HUES6 (cell line): ENCODE results near the gene KCNK17.

Source experiments
- H3K27ac ChIP-seq: 2 replicates; pipeline ENCODE4 v1.7.0; 2013; ENCODE audit warnings: low read depth, mild to moderate bottlenecking, low read length, inconsistent platforms
- H3K27me3 ChIP-seq: 2 replicates; pipeline ENCODE4 v1.6.1; 2013; ENCODE audit warnings: low read length; ENCODE audit not compliant: control insufficient read depth, insufficient read depth
- H3K36me3 ChIP-seq: 2 replicates; pipeline ENCODE4 v1.6.1; 2013; ENCODE audit warnings: low read length; ENCODE audit not compliant: control insufficient read depth, insufficient read depth
- H3K4me1 ChIP-seq: 2 replicates; pipeline ENCODE4 v1.6.1; 2013; ENCODE audit warnings: low read length; ENCODE audit not compliant: control insufficient read depth, insufficient read depth
- H3K4me3 ChIP-seq: 2 replicates; pipeline ENCODE4 v1.5.1; 2013; ENCODE audit warnings: low read depth, low read length
- H3K9ac ChIP-seq: one replicate; pipeline ENCODE4 v1.6.1; 2013; ENCODE audit warnings: mild to moderate bottlenecking, low read length
- H3K9me3 ChIP-seq: 2 replicates; pipeline ENCODE4 v1.6.1; 2013; ENCODE audit warnings: low read depth, low read length; ENCODE audit not compliant: control insufficient read depth, insufficient read depth

The KCNK17 gene

GRCh38 chr6:39347206-39347605 is 33.0 kb upstream of the KCNK17 start:
- H3K27ac ChIP-seq: no peak overlapping the region
- peaks cover 20% of the 10 kb centered on the region for H3K4me1 ChIP-seq
- H3K9ac ChIP-seq: no peak overlapping the region
- no peaks in the 10 kb centered on the region for H3K9me3 ChIP-seq
- no peak overlapping the region for H3K4me3 ChIP-seq
- H3K36me3 ChIP-seq: no peaks in the 10 kb centered on the region
- H3K27me3 ChIP-seq: no peaks in the 10 kb centered on the region

GRCh38 chr6:39344821-39345280 is 30.6 kb upstream of the KCNK17 start:
- H3K4me3 ChIP-seq: no peak overlapping the region
- H3K4me1 ChIP-seq: peaks cover 30% of the 10 kb centered on the region
- H3K27me3 ChIP-seq: no peaks in the 10 kb centered on the region
- H3K36me3 ChIP-seq: no peaks in the 10 kb centered on the region
- no peaks in the 10 kb centered on the region for H3K9me3 ChIP-seq
- no peak overlapping the region for H3K9ac ChIP-seq
- H3K27ac ChIP-seq: no peak overlapping the region

- no peaks in the 10 kb centered on the region for H3K9me3 ChIP-seq
- H3K36me3 ChIP-seq: no peaks in the 10 kb centered on the region
- no peak overlapping the region for H3K9ac ChIP-seq
- peaks cover 39% of the 10 kb centered on the region for H3K4me1 ChIP-seq
- no peak overlapping the region for H3K4me3 ChIP-seq
- H3K27me3 ChIP-seq: no peaks in the 10 kb centered on the region
- no peak overlapping the region for H3K27ac ChIP-seq
Measured at GRCh38 chr6:39343396-39343870, 29.2 kb upstream of the KCNK17 start.

DNA sequence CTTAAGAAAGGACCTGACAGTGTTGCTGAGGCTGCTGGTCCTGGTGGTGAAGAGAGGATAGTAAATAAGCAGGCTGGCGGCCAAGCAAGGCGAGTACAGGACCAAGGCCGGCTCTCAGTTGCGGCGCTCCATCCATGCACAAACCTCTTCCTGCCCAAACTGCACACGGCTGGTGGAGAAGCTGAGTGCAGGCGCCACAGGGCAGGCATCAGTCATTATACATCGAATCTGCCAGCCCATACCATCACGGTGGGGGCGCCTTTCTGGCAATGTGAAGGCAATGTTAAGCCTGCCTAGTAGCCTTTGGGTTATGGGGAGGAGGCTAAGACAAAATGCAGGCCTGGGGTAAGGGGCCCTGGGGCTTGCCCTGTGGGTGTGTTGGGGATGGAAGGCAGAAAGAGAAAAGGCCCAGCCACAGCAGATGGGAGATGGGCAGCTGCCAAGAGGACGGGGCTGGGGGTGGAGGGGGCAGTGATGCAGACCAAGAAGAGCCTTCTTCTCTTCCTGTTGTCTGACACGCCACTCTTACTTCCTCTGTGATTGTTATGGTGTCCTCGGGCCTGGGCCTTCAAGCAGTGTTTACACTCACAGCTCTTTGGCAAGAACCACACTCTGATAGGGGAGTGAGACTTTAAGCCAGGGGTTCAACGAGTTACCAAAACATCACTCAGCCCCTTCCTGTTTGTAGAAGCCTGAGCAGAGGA is 28.6 kb upstream of the KCNK17 start:
- H3K36me3 ChIP-seq: no peaks in the 10 kb centered on the region
- no peak overlapping the region for H3K4me3 ChIP-seq
- H3K9me3 ChIP-seq: no peaks in the 10 kb centered on the region
- no peak overlapping the region for H3K9ac ChIP-seq
- peaks cover 39% of the 10 kb centered on the region for H3K4me1 ChIP-seq
- no peaks in the 10 kb centered on the region for H3K27me3 ChIP-seq
- H3K27ac ChIP-seq: no peak overlapping the region

DNA sequence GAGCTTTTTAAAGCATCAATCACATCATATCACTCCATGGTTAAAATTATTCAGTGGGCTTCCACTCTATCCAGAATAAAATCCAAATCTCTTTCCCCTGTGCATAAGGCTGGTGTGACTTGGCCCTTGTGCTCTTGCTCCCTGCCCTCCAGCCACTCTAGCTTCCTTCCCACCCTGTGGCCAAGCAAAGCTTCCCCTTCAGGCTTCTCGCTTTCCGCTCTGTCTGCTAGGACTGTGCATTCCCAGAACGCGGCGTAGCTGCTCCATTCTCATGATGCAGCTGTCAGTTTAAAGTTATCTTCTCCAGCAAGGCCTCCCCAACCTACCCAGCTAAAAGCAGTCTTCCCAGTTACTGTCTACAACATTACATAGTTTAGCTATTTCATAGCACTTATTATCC is 27.7 kb upstream of the KCNK17 start:
- Histone ChIP-seq H3K9ac (no peak overlapping the region), H3K4me1 (peaks cover 39% of the 10 kb centered on the region), H3K27ac (no peak overlapping the region)

GRCh38 chr6:39341352-39341751 is 27.1 kb upstream of the KCNK17 start:
- no peak overlapping the region for H3K9ac ChIP-seq
- peaks cover 42% of the 10 kb centered on the region for H3K4me1 ChIP-seq
- H3K4me3 ChIP-seq: no peak overlapping the region
- H3K36me3 ChIP-seq: no peaks in the 10 kb centered on the region
- H3K27me3 ChIP-seq: no peaks in the 10 kb centered on the region
- no peak overlapping the region for H3K27ac ChIP-seq
- H3K9me3 ChIP-seq: no peaks in the 10 kb centered on the region

More for the DNA sequence above, 27.7 kb upstream of the KCNK17 start:
- H3K4me3 ChIP-seq: no peak overlapping the region
- H3K36me3 ChIP-seq: no peaks in the 10 kb centered on the region
- H3K9me3 ChIP-seq: no peaks in the 10 kb centered on the region
- H3K27me3 ChIP-seq: no peaks in the 10 kb centered on the region

DNA sequence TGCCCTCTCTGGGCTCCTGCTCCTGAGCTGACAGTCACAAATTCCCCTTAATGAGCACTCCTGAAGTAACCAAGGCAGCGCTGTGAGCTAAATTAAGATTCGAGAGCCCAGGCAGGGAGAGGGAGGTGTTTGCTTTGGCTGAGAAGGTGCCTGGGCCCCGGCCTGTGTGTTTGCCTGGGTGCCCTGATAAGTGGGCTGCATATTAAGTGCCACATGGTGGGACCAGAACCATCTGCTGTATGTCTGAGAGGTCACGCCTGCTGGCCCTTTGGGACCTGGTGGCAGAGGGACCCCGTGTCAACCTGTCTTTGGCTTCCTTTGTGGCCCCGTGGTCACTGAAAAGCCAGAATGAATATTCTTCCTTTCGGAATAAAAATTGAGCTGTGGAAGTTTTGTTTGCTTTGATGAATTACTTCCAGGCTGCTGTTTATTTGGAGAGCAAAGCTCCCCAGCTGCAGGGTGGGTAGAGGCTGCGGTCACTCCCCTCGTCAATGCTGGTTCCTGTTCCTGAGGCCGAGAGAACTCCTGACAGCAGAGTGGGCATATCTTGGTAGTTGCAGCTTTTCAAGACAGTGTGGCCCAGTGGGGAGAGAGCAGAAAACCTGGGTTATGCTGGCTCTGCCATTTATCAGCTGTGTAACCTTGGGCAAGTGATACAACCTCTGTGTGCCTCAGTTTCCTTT is 25.8 kb upstream of the KCNK17 start:
- Histone ChIP-seq H3K36me3 (no peaks in the 10 kb centered on the region), H3K27me3 (no peaks in the 10 kb centered on the region), H3K27ac (no peak overlapping the region), H3K9ac (no peak overlapping the region), H3K4me3 (no peak overlapping the region), H3K4me1 (peaks cover 43% of the 10 kb centered on the region), H3K9me3 (no peaks in the 10 kb centered on the region)

GRCh38 chr6:39339096-39339867 is 25.1 kb upstream of the KCNK17 start:
- H3K27ac ChIP-seq: no peak overlapping the region

DNA sequence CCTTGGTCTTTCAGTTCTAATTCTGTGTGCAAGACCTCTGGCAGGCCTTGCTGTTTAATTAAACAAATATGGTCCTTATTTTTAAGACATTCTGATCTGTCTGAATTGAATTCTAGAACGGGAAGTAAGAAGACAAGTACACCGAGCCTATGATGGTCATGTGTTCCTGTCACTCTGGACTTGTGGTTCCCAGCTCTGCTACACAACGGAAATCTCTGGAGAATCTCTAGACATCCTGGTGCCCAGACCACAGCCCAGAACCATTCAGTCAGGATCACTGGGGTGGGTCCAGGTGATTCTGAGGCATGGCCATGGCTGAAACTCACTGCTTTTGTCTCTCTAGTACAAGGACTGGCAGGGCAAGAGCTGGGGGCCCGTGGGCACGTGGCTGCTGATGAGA is 24.2 kb upstream of the KCNK17 start:
- no peaks in the 10 kb centered on the region for H3K36me3 ChIP-seq
- no peaks in the 10 kb centered on the region for H3K9me3 ChIP-seq
- no peak overlapping the region for H3K27ac ChIP-seq
- H3K9ac ChIP-seq: no peak overlapping the region
- H3K27me3 ChIP-seq: no peaks in the 10 kb centered on the region
- peaks cover 34% of the 10 kb centered on the region for H3K4me1 ChIP-seq
- H3K4me3 ChIP-seq: no peak overlapping the region

More at GRCh38 chr6:39339096-39339867, 25.1 kb upstream of the KCNK17 start:
- Histone ChIP-seq H3K4me1 (peaks cover 41% of the 10 kb centered on the region), H3K4me3 (no peak overlapping the region), H3K9ac (no peak overlapping the region), H3K27me3 (no peaks in the 10 kb centered on the region), H3K36me3 (no peaks in the 10 kb centered on the region), H3K9me3 (no peaks in the 10 kb centered on the region)

DNA sequence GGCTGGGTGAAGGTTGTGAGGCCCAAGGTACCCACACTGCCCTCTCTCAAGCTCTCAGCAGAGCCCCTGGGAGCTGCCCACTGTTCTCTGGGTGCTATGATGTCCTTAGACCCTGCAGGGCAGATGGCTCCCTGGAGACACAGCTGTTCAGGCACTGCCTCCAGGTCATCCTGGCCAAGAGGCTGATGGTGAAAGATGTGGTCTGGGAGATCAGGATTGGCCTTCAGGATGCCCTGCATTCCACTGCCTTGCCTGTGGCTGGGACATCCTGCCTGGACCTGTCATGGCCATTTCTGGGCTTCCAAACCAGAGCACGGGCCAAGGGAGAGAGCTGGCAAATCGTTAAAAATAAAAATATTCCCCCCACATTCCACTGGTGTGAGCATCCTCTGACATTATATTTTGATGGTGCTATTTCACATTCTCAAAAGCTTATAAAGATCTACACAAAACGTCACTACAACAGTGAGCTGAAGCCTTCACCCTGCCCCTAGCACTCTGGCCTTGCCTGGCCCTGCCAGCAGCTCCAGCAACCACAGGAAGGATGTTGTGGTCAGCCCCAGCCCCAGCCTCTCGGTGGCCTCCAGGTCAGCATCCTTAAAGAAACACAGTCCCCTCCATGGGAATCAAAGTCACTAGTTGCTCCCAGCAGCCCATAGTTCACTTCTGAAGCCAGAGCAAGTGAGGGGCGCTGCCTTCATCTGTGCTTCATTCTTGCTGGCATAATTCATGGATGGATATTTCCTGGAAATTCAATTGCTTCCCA is 21.7 kb upstream of the KCNK17 start:
- Histone ChIP-seq H3K9ac (no peak overlapping the region), H3K36me3 (no peaks in the 10 kb centered on the region), H3K9me3 (no peaks in the 10 kb centered on the region), H3K27ac (no peak overlapping the region), H3K4me3 (no peak overlapping the region), H3K27me3 (no peaks in the 10 kb centered on the region), H3K4me1 (peaks cover 22% of the 10 kb centered on the region; the same call in 1 of the 2 replicates)
